ENCODE data around the gene VAV3.

The VAV3 gene

GRCh38 chr1:107670397-107671040 is 294.5 kb downstream of the VAV3 start:
- TF ChIP-seq CTCF (conservative IDR thresholded peaks at IDR 0.05; ENCODE audit: low read depth, low read length), result no peak
- H3K4me3 ChIP-seq (ENCODE audit: low read depth, low read length), result no peak overlapping the region
- no peak for DNase-seq (ENCODE audit: low read depth)

DNA sequence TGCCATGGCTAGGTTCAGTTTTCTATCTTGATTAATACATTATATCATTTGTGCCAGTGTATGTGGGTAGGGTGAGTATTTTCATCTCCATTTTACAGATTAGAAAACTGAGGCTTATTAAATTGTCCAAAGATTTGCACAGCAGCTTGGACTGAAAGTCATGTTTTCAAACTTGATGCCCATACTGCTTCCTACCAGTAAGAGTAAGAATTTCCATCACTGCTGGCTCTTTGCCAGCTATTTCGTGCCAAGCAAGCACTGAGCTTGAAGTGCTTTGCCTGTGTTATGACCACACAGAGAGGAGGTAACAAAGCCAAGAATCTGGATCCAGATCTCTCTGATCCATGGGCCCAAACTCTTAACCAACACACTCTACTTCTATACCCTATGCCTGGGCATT is 295.0 kb downstream of the VAV3 start:
- TF ChIP-seq CTCF (conservative IDR thresholded peaks at IDR 0.05; ENCODE audit: low read depth, low read length), result no peak
- no peak overlapping the region for H3K4me3 ChIP-seq (ENCODE audit: low read depth, low read length)
- peak; percentile 33 for DNase-seq (ENCODE audit: low read depth)

DNA sequence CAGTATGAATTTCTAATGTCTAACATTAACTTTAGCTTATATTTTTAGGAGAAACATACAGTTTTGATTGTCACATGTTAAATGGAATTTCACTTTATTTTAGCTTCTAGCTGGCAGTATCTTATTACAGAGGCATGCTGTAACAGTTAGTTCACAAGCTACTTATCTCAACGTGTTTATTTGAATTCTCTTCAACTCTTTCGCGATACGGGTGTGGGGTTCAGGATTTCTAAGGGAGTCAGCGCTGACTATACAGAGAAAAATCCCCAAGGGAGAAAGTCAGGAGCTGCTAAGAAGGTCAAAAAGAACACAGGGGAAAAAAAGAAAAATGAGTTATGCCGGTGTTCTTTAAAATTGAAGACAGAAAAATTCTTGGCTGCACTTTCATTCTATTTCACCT is 296.2 kb downstream of the VAV3 start:
- DNase-seq (ENCODE audit: low read depth), result peak; percentile 58
- peak overlapping the region; percentile 32 for H3K4me3 ChIP-seq (ENCODE audit: low read depth, low read length)
- no peak for TF ChIP-seq CTCF (conservative IDR thresholded peaks at IDR 0.05; ENCODE audit: low read depth, low read length)

DNA sequence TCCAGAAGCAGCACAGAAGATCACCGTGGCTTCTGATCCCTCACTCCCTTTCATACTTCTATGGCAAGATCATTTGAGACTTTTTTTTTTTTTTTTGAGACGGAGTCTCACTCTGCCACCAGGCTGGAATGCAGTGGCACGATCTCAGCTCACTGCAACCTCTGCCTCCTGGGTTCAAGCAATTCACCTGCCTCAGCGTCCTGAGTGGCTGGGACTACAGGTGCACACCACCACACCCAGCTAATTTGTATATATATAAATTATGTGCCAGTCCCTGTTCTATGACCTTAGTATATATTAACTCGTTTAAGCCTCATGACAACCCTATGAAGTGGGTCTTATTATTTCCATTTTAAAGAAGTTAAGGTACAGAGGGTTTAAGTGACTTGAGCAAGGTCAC is 298.5 kb downstream of the VAV3 start:
- no peak overlapping the region for H3K4me3 ChIP-seq (ENCODE audit: low read depth, low read length)
- no peak for DNase-seq (ENCODE audit: low read depth)
- TF ChIP-seq CTCF (conservative IDR thresholded peaks at IDR 0.05; ENCODE audit: low read depth, low read length), result no peak

DNA sequence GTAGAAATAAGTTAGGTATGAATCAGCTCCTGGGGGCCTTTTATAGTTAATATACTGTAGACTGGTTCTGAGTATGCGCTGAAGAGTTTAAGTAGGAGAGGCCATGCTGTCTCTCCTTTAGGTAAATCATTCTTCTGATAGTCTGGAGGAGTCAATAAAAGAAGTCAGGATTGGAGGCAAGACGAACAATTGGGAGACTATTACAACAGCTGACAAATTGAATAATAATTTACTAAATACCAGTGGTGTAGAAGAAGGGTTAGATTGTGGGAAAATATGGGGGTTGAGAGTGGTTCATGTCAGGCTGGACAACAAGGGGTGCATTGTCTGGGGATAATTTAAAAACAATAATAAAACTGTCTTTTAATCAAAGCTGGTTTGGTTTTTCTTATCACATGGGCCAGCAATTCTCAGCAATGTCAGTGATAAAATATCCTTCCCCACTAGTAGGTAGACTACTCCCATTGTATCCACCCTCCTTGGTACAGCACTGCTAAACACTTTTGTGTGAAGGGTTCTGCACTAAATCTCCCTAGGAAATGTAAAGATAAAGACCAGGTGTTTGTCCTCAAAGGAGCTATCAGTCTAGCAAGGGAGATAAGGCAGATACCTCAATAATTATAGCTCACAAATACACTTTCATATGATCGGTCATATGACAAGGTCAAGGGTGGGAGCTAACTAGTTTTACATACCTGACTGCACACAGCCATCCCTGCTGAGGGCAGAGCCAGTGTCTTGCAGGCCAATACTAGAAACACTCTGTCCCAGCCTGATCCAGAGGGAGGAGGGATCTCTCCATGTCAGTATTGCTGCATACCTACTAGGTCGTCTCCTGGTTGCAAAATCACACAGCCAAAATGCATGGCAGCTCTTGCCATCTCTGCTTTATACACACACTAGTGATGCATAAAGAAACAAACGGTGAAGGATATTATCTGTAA is 299.7 kb downstream of the VAV3 start:
- no peak overlapping the region for H3K4me3 ChIP-seq (ENCODE audit: low read depth, low read length)
- no peak for TF ChIP-seq CTCF (conservative IDR thresholded peaks at IDR 0.05; ENCODE audit: low read depth, low read length)
- no peak for DNase-seq (ENCODE audit: low read depth)

DNA sequence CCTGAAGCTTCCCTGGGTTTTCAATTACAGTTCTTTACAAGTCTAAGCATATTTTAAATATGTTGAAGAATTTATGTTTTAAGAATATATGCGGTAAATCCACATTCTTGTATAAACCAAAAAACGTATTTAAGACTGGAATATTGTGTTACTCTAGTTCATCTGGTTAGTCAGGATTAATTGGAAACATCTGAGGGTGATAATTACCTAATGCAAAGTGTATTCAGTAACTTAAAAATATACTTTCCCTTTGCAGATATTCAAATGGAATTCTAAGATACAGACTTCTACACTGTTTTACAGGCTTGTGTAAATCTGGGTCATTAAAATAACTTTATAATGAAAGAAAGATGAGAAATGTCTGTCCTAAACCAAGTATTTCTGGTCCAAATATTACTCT is 302.0 kb downstream of the VAV3 start:
- no peak for TF ChIP-seq CTCF (conservative IDR thresholded peaks at IDR 0.05; ENCODE audit: low read depth, low read length)
- no peak for DNase-seq (ENCODE audit: low read depth)
- no peak overlapping the region for H3K4me3 ChIP-seq (ENCODE audit: low read depth, low read length)
